T-helper 1 cell treated with Interleukin-12 subunit alpha and Interleukin-12 subunit beta and Interleukin-4 antibody, amounts not matched to agents 30 μg/mL and 1 μg/mL, for 36 hours (primary cell): ENCODE data around the gene ITPA.
"Not testable (repeated sequence)": the region's sequence is repeated elsewhere in the genome, so short reads cannot be mapped to it uniquely, and the experiment has no call there.

Experiments used
- H3K27ac Mint-ChIP-seq: one replicate; pipeline ENCODE4 v1.8.0; 2021; ENCODE audit warnings: mild to moderate bottlenecking, mixed read lengths
- H3K27me3 Mint-ChIP-seq: one replicate; pipeline ENCODE4 v1.8.0; 2021; ENCODE audit warnings: low read depth, mixed read lengths
- H3K36me3 Mint-ChIP-seq: one replicate; pipeline ENCODE4 v1.8.0; 2021; ENCODE audit warnings: low read depth, mixed read lengths
- H3K4me1 Mint-ChIP-seq: one replicate; pipeline ENCODE4 v1.8.0; 2021; ENCODE audit warnings: low read depth, mixed read lengths
- H3K4me3 Mint-ChIP-seq: one replicate; pipeline ENCODE4 v1.8.0; 2021; ENCODE audit warnings: mild to moderate bottlenecking, moderate library complexity, mixed read lengths
- H3K9me3 Mint-ChIP-seq: one replicate; pipeline ENCODE4 v1.8.0; 2021; ENCODE audit warnings: mixed read lengths

ITPA gene

DNA sequence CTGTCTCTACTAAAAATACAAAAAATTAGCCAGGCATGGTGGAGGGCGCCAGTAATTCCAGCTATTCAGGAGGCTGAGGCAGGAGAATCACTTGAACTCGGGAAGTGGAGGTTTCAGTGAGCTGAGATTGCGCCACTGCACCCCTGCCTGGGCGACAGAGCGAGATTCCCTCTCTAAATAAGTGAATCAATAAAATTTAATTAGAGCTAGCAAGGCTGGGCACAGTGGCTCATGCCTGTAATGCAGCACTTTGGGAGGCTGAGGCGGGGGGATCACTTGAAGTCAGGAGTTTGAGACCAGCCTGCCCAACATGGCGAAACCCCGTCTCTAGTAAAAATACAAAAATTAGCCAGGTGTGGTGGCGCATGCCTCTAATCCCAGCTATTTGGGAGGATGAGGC, 21.4 kb upstream of the ITPA start:
- H3K9me3 Mint-ChIP-seq, H3K27me3 Mint-ChIP-seq, H3K27ac Mint-ChIP-seq, H3K4me3 Mint-ChIP-seq, H3K4me1 Mint-ChIP-seq: not testable (repeated sequence)
- peaks cover 23% of the 10 kb centered on the region for H3K36me3 Mint-ChIP-seq

DNA sequence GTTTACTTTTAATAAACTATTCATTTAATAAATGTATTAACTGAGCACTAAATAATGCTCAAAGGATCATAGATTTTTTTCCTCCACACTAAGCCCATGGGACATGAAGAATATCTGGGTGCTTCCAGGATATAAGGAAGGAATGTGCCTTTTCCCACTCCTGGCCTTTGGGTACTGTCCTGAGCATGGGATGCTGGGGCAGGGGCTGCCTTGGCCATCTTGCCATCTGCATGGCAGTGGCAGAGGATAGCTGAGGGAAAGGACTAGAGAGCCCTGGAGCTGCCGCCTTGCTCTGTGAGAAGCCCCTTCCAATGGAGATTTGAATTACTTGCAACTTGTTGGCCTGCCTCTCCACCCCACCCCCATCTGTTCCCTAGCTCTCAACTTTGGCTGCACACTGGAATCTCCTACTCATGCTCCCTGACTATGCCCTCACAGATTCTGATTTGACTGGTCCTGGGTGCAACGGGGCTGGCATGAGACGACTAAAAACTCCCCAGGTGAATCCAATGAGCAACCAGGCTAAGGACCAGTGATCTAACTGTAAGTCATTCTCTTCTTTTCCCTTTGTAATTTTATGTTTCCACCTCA, 20.4 kb upstream of the ITPA start:
- Mint-ChIP-seq H3K27ac (peak overlapping the region; percentile 26), H3K4me1 (no peaks in the 10 kb centered on the region), H3K4me3 (no peak overlapping the region), H3K36me3 (peaks cover 25% of the 10 kb centered on the region), H3K9me3 (no peaks in the 10 kb centered on the region), H3K27me3 (no peaks in the 10 kb centered on the region)

DNA sequence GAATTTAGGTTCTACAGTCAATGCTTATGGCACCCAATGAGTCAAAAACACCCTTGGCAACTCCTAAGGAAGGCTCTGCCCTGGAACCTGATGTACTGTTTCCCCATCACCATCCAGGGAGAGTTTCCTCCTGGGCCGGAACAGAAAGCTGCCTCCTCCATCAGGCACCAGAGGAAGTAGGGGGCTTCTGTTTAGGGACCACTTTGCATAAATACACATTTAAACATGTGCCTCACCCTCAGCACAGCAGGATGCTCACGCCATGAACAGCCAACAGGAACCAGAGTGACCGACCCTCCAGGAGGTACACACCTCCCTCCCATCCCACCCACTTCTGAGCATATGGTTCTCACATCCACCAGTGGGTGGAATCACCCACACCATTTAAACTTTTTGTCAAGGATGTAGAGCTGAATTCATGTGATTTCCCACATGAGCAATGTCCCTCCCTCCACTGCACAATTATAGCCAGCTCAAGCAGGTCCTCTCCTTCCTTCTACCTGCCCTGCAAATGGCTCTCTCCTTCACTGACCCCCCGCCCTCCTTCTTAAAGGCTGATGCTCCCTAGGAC, 19.7 kb upstream of the ITPA start:
- Mint-ChIP-seq H3K27ac (peak overlapping the region; percentile 65), H3K27me3 (no peaks in the 10 kb centered on the region), H3K4me1 (no peaks in the 10 kb centered on the region), H3K36me3 (peaks cover 25% of the 10 kb centered on the region), H3K9me3 (no peaks in the 10 kb centered on the region), H3K4me3 (no peak overlapping the region)

- peaks cover 2% of the 10 kb centered on the region for H3K4me1 Mint-ChIP-seq
- H3K4me3 Mint-ChIP-seq: no peak overlapping the region
- H3K36me3 Mint-ChIP-seq: peaks cover 31% of the 10 kb centered on the region
- H3K27me3 Mint-ChIP-seq: no peaks in the 10 kb centered on the region
- H3K9me3 Mint-ChIP-seq: no peaks in the 10 kb centered on the region
- H3K27ac Mint-ChIP-seq: no peak overlapping the region
These were observed 18.6 kb upstream of the ITPA start for GRCh38 chr20:3190681-3191111.

DNA sequence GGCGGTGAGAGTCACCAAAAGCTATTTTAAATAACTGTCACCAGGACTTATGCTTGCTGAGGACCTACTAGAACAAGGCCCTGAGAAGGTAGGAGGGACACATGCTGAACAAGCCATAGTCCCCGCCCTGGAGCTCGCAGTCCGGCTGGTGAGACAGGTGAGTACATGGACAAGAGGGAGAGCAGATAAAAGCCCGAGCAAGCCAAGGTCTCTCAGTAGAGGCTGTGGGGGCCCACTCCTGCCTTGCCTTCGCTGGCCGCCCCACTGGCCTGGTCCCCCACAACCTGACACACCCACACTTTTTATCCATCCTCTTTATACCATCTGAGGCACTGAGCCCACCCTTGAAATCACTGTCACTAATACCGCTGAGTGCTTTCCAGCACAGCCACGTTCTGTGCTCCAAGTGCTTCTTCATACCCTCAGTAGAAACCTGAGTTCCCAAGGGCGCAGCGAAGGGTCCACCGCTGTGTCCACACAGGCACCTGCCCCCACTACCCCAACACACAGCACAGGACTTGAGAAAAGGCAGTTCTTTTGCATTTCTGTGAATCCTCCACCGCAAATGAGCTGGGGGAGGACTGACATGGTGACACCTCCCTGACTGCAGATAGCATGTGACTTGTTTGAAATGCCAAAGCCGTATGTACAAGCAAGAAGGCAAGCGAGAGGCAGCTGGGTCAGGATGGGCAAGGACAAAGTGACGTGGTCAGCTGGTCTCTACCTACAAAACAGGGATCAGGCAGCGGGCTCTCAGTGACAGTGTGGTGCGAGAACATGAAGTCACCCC, 16.9 kb upstream of the ITPA start:
- H3K27me3 Mint-ChIP-seq: no peaks in the 10 kb centered on the region
- H3K4me1 Mint-ChIP-seq: peaks cover 3% of the 10 kb centered on the region
- no peaks in the 10 kb centered on the region for H3K9me3 Mint-ChIP-seq
- H3K4me3 Mint-ChIP-seq: no peak overlapping the region
- peaks cover 39% of the 10 kb centered on the region for H3K36me3 Mint-ChIP-seq
- H3K27ac Mint-ChIP-seq: no peak overlapping the region

DNA sequence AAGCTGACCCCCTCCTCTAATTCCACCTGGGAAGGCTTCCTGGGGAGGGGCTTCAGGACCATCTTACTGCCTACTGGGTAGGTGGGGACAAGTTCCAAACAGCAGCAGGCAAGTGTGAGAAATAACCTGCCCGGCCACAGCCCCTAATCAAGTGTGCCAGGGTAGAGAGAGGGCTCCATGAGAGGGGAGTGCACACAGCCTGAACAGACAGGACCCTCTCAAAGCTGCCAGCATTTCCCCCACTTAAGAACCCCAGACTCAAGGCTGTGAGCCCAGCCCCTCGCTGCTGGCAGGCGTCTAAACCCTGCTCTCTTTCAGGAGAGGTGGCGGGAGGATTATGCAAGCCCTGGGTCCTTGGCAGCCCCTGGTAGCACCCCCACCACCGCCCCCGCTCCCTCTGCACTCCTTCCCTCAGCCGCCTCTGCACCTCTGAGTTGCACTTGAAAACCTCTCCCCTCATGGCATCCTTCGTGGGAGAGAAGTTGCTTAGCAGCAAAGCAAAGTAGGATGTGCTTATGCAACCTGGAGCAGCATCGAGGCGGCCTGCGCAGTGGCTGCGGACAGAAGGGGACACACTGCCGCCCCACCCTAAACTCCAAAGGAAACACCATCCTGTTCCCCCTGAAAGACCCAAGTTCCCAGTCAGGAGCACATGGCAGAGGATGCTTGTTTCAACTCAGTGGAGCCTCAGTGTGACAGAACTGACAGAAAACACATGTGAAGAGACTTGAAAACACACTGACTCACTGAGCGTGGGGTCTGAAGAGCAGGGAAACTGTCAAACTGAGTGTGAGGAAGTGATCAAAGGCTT, 15.3 kb upstream of the ITPA start:
- Mint-ChIP-seq H3K36me3 (peaks cover 46% of the 10 kb centered on the region), H3K27me3 (no peaks in the 10 kb centered on the region), H3K27ac (no peak overlapping the region), H3K4me1 (peaks cover 3% of the 10 kb centered on the region), H3K4me3 (no peak overlapping the region), H3K9me3 (no peaks in the 10 kb centered on the region)

DNA sequence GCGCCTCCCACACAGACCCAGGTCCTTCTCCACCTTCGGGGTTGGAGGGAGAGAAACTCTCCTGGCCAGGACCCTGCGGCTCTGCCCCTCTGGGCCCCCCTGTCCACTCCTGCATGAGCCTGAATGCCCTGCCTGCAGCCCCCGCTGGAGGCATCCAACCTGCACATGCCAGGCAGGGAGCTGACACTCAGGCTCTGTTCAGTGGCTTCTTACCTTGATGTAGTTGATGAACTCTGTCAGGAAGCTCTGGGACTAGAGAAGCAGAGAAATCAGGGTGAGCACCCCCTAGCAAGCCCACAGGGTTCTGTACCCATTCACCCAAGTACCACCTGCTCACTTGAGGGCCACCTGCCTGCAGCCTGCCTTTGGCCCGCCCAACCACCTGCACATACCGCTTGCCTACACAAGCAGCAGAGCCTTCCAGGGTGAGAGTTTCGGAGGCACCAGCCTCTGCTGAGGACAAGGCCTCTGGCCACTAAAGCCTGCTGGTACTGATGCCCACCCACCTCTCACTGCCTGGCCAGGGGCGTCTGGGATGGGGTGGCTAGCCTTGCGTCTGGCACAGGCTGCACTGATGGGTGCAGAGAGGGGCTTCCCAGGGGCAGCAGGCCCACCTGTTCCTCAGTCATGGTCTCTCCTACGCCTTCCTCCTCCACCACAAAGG, 14.5 kb upstream of the ITPA start:
- Mint-ChIP-seq H3K9me3 (no peaks in the 10 kb centered on the region), H3K4me3 (no peak overlapping the region), H3K27ac (no peak overlapping the region), H3K36me3 (peaks cover 48% of the 10 kb centered on the region), H3K27me3 (no peaks in the 10 kb centered on the region), H3K4me1 (peaks cover 4% of the 10 kb centered on the region)

DNA sequence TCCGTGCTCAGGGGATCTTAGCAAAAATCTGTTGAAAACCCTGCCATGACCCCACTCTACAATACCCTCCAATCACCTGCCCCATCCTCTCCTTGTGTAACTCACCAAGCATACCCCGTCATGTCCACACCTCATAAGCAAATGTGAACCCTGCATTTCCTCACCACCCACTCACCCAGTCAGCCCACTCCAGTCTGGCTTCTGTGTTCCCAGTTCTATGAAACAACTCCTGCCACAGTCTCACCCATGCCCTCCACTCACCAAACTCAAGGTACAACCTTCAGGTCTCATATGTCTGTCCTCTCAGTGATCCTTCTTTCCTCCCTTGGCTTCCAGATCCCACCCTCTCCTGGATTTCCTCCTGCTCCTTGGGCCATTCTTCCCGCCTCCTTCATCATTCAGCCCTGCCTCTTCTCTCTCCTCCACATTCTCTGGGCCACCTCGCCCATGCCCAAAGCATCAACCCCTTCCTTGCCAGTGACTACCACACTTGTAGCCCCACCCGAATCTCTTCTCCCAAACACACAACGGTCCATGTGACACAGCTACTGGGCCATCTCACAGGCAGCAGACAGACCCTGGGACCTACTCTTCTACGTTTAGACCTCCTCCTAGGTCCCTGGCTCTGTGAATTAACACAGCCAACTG, 13.6 kb upstream of the ITPA start:
- no peak overlapping the region for H3K4me3 Mint-ChIP-seq
- peaks cover 4% of the 10 kb centered on the region for H3K4me1 Mint-ChIP-seq
- H3K9me3 Mint-ChIP-seq: no peaks in the 10 kb centered on the region
- no peak overlapping the region for H3K27ac Mint-ChIP-seq
- peaks cover 52% of the 10 kb centered on the region for H3K36me3 Mint-ChIP-seq
- no peaks in the 10 kb centered on the region for H3K27me3 Mint-ChIP-seq

- Mint-ChIP-seq H3K4me3 (no peak overlapping the region), H3K27ac (no peak overlapping the region), H3K9me3 (no peaks in the 10 kb centered on the region), H3K36me3 (peaks cover 35% of the 10 kb centered on the region), H3K4me1 (peaks cover 10% of the 10 kb centered on the region), H3K27me3 (no peaks in the 10 kb centered on the region)
These were observed 10.1 kb upstream of the ITPA start for GRCh38 chr20:3199206-3199605.

GRCh38 chr20:3199976-3200755, 9.1 kb upstream of the ITPA start:
- peaks cover 34% of the 10 kb centered on the region for H3K36me3 Mint-ChIP-seq
- H3K9me3 Mint-ChIP-seq: no peaks in the 10 kb centered on the region
- H3K4me1 Mint-ChIP-seq: peaks cover 12% of the 10 kb centered on the region
- H3K27me3 Mint-ChIP-seq: no peaks in the 10 kb centered on the region
- H3K4me3 Mint-ChIP-seq: no peak overlapping the region
- H3K27ac Mint-ChIP-seq: no peak overlapping the region

DNA sequence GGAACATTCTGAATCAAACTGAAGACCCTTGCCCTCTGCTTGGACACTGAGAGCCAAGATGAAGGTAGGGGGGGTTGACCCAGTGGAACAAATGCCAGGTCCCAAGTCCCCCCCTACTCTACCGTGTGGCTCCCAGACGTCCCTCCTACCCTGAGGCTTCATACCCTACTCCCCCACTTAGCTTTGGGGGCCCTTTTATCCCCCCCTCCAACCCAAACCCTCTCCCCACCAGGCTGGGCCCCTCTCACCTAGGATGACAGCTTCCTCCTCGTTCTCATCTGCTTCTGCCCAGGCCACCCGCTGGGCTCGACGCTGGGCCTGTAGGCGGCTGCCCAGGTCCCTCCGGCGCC, 6.4 kb upstream of the ITPA start:
- peaks cover 17% of the 10 kb centered on the region for H3K36me3 Mint-ChIP-seq
- H3K4me1 Mint-ChIP-seq: peaks cover 9% of the 10 kb centered on the region
- no peaks in the 10 kb centered on the region for H3K9me3 Mint-ChIP-seq
- no peaks in the 10 kb centered on the region for H3K27me3 Mint-ChIP-seq
- peak overlapping the region; percentile 54 for H3K4me3 Mint-ChIP-seq
- no peak overlapping the region for H3K27ac Mint-ChIP-seq

- Mint-ChIP-seq H3K27me3 (no peaks in the 10 kb centered on the region), H3K4me1 (peaks cover 9% of the 10 kb centered on the region), H3K9me3 (no peaks in the 10 kb centered on the region), H3K4me3 (peak overlapping the region; percentile 95), H3K27ac (peak overlapping the region; percentile 98), H3K36me3 (peaks cover 15% of the 10 kb centered on the region)
These were observed 5.8 kb upstream of the ITPA start for GRCh38 chr20:3203315-3204123.
